Osteocyte (in vitro differentiated cells): ENCODE results near the gene LPIN1. TPM values are rescaled to one million over a fixed set of nuclear protein-coding genes. Genes with fewer than 3 reads are reported as not detected.

ENCODE experiments used
- DNase-seq: peaks from one replicate; pipeline ENCODE4 v3.0.0; 2021; ENCODE audit warnings: mixed read lengths; ENCODE audit not compliant: unreplicated experiment; ENCODE audit errors: extremely low spot score
- H3K27ac Mint-ChIP-seq: one replicate; pipeline ENCODE4 v1.8.0; 2021; ENCODE audit warnings: mild to moderate bottlenecking, mixed read lengths; ENCODE audit not compliant: unreplicated experiment
- H3K27me3 Mint-ChIP-seq: one replicate; pipeline ENCODE4 v1.8.0; 2021; ENCODE audit warnings: mixed read lengths; ENCODE audit not compliant: unreplicated experiment
- H3K36me3 Mint-ChIP-seq: one replicate; pipeline ENCODE4 v1.8.0; 2021; ENCODE audit warnings: mixed read lengths; ENCODE audit not compliant: unreplicated experiment
- H3K4me1 Mint-ChIP-seq: one replicate; pipeline ENCODE4 v1.8.0; 2021; ENCODE audit warnings: mixed read lengths; ENCODE audit not compliant: unreplicated experiment
- H3K4me3 Mint-ChIP-seq: one replicate; pipeline ENCODE4 v1.8.0; 2021; ENCODE audit warnings: mild to moderate bottlenecking, moderate library complexity, mixed read lengths; ENCODE audit not compliant: unreplicated experiment
- H3K9me3 Mint-ChIP-seq: one replicate; pipeline ENCODE4 v1.8.0; 2021; ENCODE audit warnings: mixed read lengths; ENCODE audit not compliant: unreplicated experiment
- total RNA-seq: library from RNA; stranded (reverse); gene quantifications from 2 replicates; pipeline ENCODE4 v1.2.1, GENCODE V29; 2021
- TF ChIP-seq, protein P1 (sequence below): fragments of 200-600 bp; sonication (generic); IDR thresholded peaks from 2 replicates; pipeline ENCODE4 v1.5.0; 2021; ENCODE audit warnings: antibody characterized with exemption, mild to moderate bottlenecking, moderate library complexity

LPIN1 gene
- total RNA-seq, 1 donor from 2014 or later = 26.7 TPM

DNA sequence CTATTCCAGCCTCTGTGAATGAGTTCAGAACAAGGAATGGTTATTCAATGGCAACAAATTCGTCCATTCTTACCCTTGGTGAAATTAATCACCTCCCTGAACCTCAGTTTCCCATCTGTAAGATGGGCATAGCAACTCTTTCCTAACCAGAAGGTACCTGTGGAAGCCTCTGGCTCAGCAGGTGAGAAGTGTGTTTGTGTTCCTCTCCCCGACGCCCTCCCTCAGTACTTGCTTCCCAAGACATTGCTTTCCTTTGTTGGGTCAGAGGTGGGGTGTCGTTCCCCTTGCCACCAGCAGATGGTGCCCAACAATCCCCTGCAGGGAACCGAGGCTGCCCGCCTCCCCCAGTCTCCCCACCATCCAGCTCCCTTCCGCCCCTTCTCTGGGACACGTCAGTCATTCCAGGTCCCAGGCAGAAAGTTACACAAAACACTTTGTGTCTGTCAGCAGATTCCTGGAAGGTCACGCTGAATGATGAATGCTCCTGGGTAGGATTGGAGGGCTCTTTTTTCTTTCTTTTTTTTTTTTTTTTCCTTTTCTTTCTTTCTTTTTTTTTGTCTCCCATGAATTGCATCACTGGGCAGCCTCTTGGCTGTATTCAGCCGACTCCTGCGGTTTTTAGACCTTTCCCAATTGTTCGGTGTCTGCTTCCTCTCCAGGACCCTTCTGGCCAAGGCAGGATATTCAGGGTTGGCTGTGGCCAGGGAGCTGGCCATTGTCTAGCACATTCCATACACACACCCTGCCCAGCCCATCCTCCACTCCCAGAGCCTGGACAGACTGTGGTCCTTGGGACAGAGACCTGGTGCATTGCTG, 117.3 kb downstream of the LPIN1 start:
- peaks cover 5% of the 10 kb centered on the region for H3K9me3 Mint-ChIP-seq
- H3K4me3 Mint-ChIP-seq = peak overlapping the region; percentile 23
- peaks cover 18% of the 10 kb centered on the region for H3K4me1 Mint-ChIP-seq
- TF ChIP-seq, protein P1, sequence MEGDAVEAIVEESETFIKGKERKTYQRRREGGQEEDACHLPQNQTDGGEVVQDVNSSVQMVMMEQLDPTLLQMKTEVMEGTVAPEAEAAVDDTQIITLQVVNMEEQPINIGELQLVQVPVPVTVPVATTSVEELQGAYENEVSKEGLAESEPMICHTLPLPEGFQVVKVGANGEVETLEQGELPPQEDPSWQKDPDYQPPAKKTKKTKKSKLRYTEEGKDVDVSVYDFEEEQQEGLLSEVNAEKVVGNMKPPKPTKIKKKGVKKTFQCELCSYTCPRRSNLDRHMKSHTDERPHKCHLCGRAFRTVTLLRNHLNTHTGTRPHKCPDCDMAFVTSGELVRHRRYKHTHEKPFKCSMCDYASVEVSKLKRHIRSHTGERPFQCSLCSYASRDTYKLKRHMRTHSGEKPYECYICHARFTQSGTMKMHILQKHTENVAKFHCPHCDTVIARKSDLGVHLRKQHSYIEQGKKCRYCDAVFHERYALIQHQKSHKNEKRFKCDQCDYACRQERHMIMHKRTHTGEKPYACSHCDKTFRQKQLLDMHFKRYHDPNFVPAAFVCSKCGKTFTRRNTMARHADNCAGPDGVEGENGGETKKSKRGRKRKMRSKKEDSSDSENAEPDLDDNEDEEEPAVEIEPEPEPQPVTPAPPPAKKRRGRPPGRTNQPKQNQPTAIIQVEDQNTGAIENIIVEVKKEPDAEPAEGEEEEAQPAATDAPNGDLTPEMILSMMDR = peak; percentile 98
- peak overlapping the region; percentile 82 for H3K27ac Mint-ChIP-seq
- no peaks in the 10 kb centered on the region for H3K27me3 Mint-ChIP-seq
- H3K36me3 Mint-ChIP-seq = no peaks in the 10 kb centered on the region
- DNase-seq = peak; percentile 95

DNA sequence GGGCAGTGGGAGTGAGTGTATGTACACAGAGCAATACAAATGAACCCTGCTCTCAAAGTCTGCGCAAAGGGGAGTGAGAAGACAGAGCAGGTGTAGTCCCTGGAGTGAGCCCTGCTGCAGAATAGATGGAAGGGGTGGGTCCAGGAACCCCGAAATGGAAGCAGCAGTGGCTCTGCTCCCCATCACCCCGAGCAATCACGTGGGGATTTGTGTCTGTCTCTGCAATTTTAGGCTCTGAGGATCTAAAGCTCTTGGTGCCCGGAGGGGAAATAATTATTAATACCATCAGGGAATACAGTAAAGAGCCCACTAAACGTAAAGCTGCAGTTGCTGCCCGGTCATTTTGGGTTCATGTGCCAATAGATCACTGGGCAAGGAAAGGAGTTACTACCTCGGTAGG, 118.3 kb downstream of the LPIN1 start:
- DNase-seq = no peak
- Mint-ChIP-seq H3K9me3 (no peaks in the 10 kb centered on the region), H3K36me3 (no peaks in the 10 kb centered on the region), H3K27me3 (no peaks in the 10 kb centered on the region), H3K27ac (no peak overlapping the region), H3K4me1 (peaks cover 18% of the 10 kb centered on the region), H3K4me3 (no peak overlapping the region)
- TF ChIP-seq, protein P1 = no peak

DNA sequence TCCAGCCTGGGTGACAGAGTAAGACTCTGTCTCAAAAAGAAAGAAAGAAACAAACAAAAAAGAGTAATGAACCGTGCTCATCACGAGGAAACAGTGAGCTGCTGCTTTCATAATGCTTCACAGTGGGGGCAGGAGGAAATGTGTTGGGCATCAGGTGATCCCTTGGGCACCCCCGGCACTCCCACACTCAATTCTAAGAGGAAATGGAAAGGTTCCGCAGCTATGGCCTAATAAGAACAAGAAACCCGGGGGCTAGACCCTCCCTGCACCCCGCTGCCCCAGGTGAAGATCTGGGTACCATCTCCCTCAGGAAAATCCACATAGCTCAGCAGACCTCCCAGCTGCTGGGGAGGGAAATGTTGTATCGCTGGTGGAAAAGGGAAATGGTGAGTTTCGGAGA, 118.9 kb downstream of the LPIN1 start:
- peak; percentile 51 for DNase-seq
- Mint-ChIP-seq H3K4me3 (no peak overlapping the region), H3K27ac (no peak overlapping the region), H3K9me3 (no peaks in the 10 kb centered on the region), H3K36me3 (no peaks in the 10 kb centered on the region), H3K27me3 (no peaks in the 10 kb centered on the region), H3K4me1 (peaks cover 18% of the 10 kb centered on the region)
- TF ChIP-seq, protein P1 = no peak

DNA sequence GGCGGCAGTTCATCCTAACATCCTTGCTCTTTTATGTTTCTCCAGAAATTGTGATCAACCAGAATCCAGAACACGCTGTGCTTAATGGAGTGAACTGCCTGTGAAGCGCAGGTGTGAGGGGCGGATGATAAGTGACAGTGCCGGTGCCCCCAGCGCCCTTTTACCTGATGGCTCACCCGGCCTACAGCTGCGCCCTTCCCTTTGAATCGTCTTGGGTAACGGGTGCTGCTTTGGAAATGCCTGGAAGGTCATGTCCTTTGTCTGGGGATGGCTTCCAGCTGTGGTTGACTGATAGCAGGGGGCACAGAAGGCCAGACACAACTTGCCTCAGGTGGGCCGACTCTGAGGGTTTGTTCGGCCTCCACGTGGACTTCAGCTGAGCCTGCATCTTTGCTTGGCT, 119.4 kb downstream of the LPIN1 start:
- H3K9me3 Mint-ChIP-seq = no peaks in the 10 kb centered on the region
- H3K36me3 Mint-ChIP-seq = no peaks in the 10 kb centered on the region
- no peak overlapping the region for H3K4me3 Mint-ChIP-seq
- no peak overlapping the region for H3K27ac Mint-ChIP-seq
- DNase-seq = peak; percentile 63
- TF ChIP-seq, protein P1 = no peak
- no peaks in the 10 kb centered on the region for H3K27me3 Mint-ChIP-seq
- peaks cover 18% of the 10 kb centered on the region for H3K4me1 Mint-ChIP-seq
